SK-N-SH (cell line): ENCODE results near the gene PTPN5. TPM values are rescaled to one million over a fixed set of nuclear protein-coding genes. Genes with fewer than 3 reads are reported as not detected.

Source experiments
- CTCF ChIA-PET: fragments of 300-600, 350-600 bp; formaldehyde crosslinking; extraction: SDS; loops from one replicate; lab custom pipeline; 2021; lab: Yijun Ruan, JAX
- POLR2A ChIA-PET: fragments of 350-600 bp; sonication (Branson Sonifier 250); formaldehyde crosslinking; extraction: SDS; loops from one replicate; lab custom pipeline; 2020; ENCODE audit warnings: antibody characterized with exemption, inconsistent platforms; lab: Yijun Ruan, JAX
- DNase-seq: peaks from one replicate; pipeline ENCODE4 v3.0.0; 2012
- H2AFZ ChIP-seq: fragments of 200-600 bp; sonication (generic); 2 replicates; pipeline ENCODE4 v1.8.1; 2016; ENCODE audit warnings: antibody characterized with exemption, mild to moderate bottlenecking, low read depth
- H3F3A ChIP-seq: fragments of 200-600 bp; sonication (generic); replicated peaks from 2 replicates; pipeline ENCODE3; 2016; ENCODE audit warnings: antibody characterized with exemption, mild to moderate bottlenecking; ENCODE audit not compliant: insufficient read depth
- H3K27ac ChIP-seq, 2 experiments: fragments of 200-500 bp in 1 of 2; fragments of 200-600 bp in 1 of 2; sonication (Bioruptor generic) in 1 of 2; sonication (generic), shearing (Covaris generic) in 1 of 2; 2 replicates each; pipeline versions ENCODE4 v1.5.1 to v1.6.1; 2014 to 2016; ENCODE audit warnings: low read depth in 2 of 2, inconsistent platforms in 1 of 2, low read length in 1 of 2, mild to moderate bottlenecking in 1 of 2, mixed read lengths in 1 of 2
- H3K27me3 ChIP-seq: fragments of 200-600 bp; sonication (generic), shearing (Covaris generic); 2 replicates; pipeline ENCODE4 v1.6.1; 2016; ENCODE audit warnings: mixed run types; ENCODE audit not compliant: insufficient read depth
- H3K36me3 ChIP-seq, 2 experiments: fragments of 200-500 bp in 1 of 2; fragments of 200-600 bp in 1 of 2; sonication (Bioruptor generic) in 1 of 2; sonication (generic) in 1 of 2; replicated peaks in 1 of 2; 2 replicates each; pipeline versions ENCODE3 to v1.5.1; 2014 to 2016; ENCODE audit warnings: low read length in 1 of 2, mild to moderate bottlenecking in 1 of 2; ENCODE audit not compliant: insufficient read depth in 2 of 2, control insufficient read depth in 1 of 2
- H3K4me1 ChIP-seq, 2 experiments: fragments of 200-500 bp in 1 of 2; fragments of 200-600 bp in 1 of 2; sonication (Bioruptor generic) in 1 of 2; sonication (generic), shearing (Covaris generic) in 1 of 2; 2 replicates each; pipeline versions ENCODE4 v1.5.1 to v1.6.1; 2014 to 2016; ENCODE audit warnings: low read depth in 1 of 2, low read length in 1 of 2, mixed run types in 1 of 2; ENCODE audit not compliant: insufficient read depth in 2 of 2, control insufficient read depth in 1 of 2
- H3K4me2 ChIP-seq: fragments of 200-600 bp; sonication (generic), shearing (Covaris generic); 2 replicates; pipeline ENCODE4 v1.6.1; 2017; ENCODE audit warnings: mixed run types
- H3K4me3 ChIP-seq, 2 experiments: fragments of 200-500 bp in 1 of 2; fragments of 200-600 bp in 1 of 2; sonication (Bioruptor generic) in 1 of 2; sonication (generic), shearing (Covaris generic) in 1 of 2; 2 replicates each; pipeline versions ENCODE4 v1.5.1 to v1.8.1; 2014 to 2016; ENCODE audit warnings: low read depth in 2 of 2, inconsistent platforms in 1 of 2, low read length in 1 of 2, mild to moderate bottlenecking in 1 of 2, mixed read lengths in 1 of 2, moderate library complexity in 1 of 2
- H3K79me2 ChIP-seq: fragments of 200-600 bp; sonication (generic); 2 replicates; pipeline ENCODE4 v1.8.1; 2017; ENCODE audit warnings: mild to moderate bottlenecking; ENCODE audit not compliant: insufficient read depth
- H3K9ac ChIP-seq: fragments of 200-600 bp; sonication (generic); 2 replicates; pipeline ENCODE4 v1.6.1; 2017; ENCODE audit warnings: mixed run types
- H3K9me2 ChIP-seq: fragments of 200-600 bp; sonication (generic); 2 replicates; pipeline ENCODE4 v1.6.1; 2017; ENCODE audit warnings: mixed run types
- H3K9me3 ChIP-seq: fragments of 200-600 bp; sonication (generic); 2 replicates; pipeline ENCODE4 v1.6.1; 2017; ENCODE audit warnings: mixed run types, mild to moderate bottlenecking, moderate library complexity
- H4K20me1 ChIP-seq: fragments of 200-600 bp; sonication (generic); 2 replicates; pipeline ENCODE4 v1.6.1; 2017; ENCODE audit warnings: mild to moderate bottlenecking, mixed run types; ENCODE audit not compliant: insufficient read depth
- CHD2 ChIP-seq: fragments of 150-350 bp; IDR thresholded peaks from 2 replicates; pipeline ENCODE4 v1.6.1; 2018; ENCODE audit warnings: low read length; ENCODE audit not compliant: partially characterized antibody
- ELF1 ChIP-seq: IDR thresholded peaks from 2 replicates; pipeline ENCODE4 v1.4.0; 2012
- EP300 ChIP-seq, 2 experiments: IDR thresholded peaks; 2 replicates each; pipeline versions ENCODE4 v1.4.0 to v1.6.1; 2012; ENCODE audit warnings: borderline replicate concordance in 1 of 2, low read depth in 1 of 2, low read length in 1 of 2
- EZH2phosphoT487 ChIP-seq: fragments of 200-600 bp; sonication (generic); IDR thresholded peaks from 2 replicates; pipeline ENCODE4 v1.6.1; 2017; ENCODE audit warnings: low read depth, mixed run types, mild to moderate bottlenecking, antibody characterized with exemption, moderate library complexity, borderline replicate concordance
- FOSL2 ChIP-seq: IDR thresholded peaks from 2 replicates; pipeline ENCODE4 v1.4.0; 2012; ENCODE audit warnings: low read depth, mild to moderate bottlenecking, moderate library complexity, borderline replicate concordance
- FOXJ3 ChIP-seq: sonication (generic); formaldehyde crosslinking; IDR thresholded peaks from 2 replicates; pipeline ENCODE4 v1.5.1; 2020; ENCODE audit warnings: mild to moderate bottlenecking, missing genetic modification reagents
- FOXM1 ChIP-seq: IDR thresholded peaks from 2 replicates; pipeline ENCODE4 v1.4.0; 2012; ENCODE audit warnings: low read depth, mild to moderate bottlenecking
- GABPA ChIP-seq: IDR thresholded peaks from 2 replicates; pipeline ENCODE4 v1.4.0; 2012; ENCODE audit warnings: low read depth, mild to moderate bottlenecking
- GATA2 ChIP-seq: sonication (generic); formaldehyde crosslinking; IDR thresholded peaks from 2 replicates; pipeline ENCODE4 v1.5.0; 2020; ENCODE audit warnings: mild to moderate bottlenecking, missing genetic modification reagents
- JUND ChIP-seq: IDR thresholded peaks from 2 replicates; pipeline ENCODE4 v1.4.0; 2012
- MAX ChIP-seq: IDR thresholded peaks from 2 replicates; pipeline ENCODE4 v1.4.0; 2012; ENCODE audit warnings: low read depth
- MEF2A ChIP-seq: IDR thresholded peaks from 2 replicates; pipeline ENCODE4 v1.4.0; 2012; ENCODE audit warnings: low read depth, borderline replicate concordance
- MXI1 ChIP-seq: IDR thresholded peaks from 2 replicates; pipeline ENCODE4 v1.6.1; 2012; ENCODE audit warnings: mild to moderate bottlenecking, low read depth, low read length, improper control_type of control experiment
- NFIC ChIP-seq: IDR thresholded peaks from 2 replicates; pipeline ENCODE4 v1.4.0; 2012; ENCODE audit warnings: borderline replicate concordance
- NRF1 ChIP-seq: IDR thresholded peaks from 2 replicates; pipeline ENCODE4 v1.6.1; 2012; ENCODE audit warnings: low read depth, mild to moderate bottlenecking, low read length
- RAD21 ChIP-seq: IDR thresholded peaks from 2 replicates; pipeline ENCODE4 v1.6.1; 2012; ENCODE audit warnings: mild to moderate bottlenecking, low read length
- RCOR1 ChIP-seq: fragments of 150-350 bp; IDR thresholded peaks from 2 replicates; pipeline ENCODE4 v1.6.1; 2017; ENCODE audit warnings: antibody characterized with exemption, low read length
- REST ChIP-seq: IDR thresholded peaks from 2 replicates; pipeline ENCODE4 v1.6.1; 2012; ENCODE audit warnings: mild to moderate bottlenecking, low read depth, low read length, moderate library complexity
- RXRA ChIP-seq: IDR thresholded peaks from 2 replicates; pipeline ENCODE4 v1.4.0; 2012; ENCODE audit warnings: low read depth, mild to moderate bottlenecking, borderline replicate concordance
- TAF1 ChIP-seq: IDR thresholded peaks from 2 replicates; pipeline ENCODE4 v1.6.1; 2012; ENCODE audit warnings: low read depth, mild to moderate bottlenecking, low read length, moderate library complexity, borderline replicate concordance
- TEAD4 ChIP-seq: IDR thresholded peaks from 2 replicates; pipeline ENCODE4 v1.4.0; 2012; ENCODE audit warnings: mild to moderate bottlenecking, borderline replicate concordance; ENCODE audit not compliant: insufficient read depth
- YY1 ChIP-seq: IDR thresholded peaks from 2 replicates; pipeline ENCODE4 v1.4.0; 2012; ENCODE audit warnings: low read depth, mild to moderate bottlenecking
- WGBS: methylation state at CpG from one replicate; pipeline ENCODE4 v1.1.6; 2017; ENCODE audit warnings: low lambda C conversion rate; 5-methylcytosine and 5-hydroxymethylcytosine counted together
- polyA plus RNA-seq, 3 experiments: library from polyadenylated mRNA; depleted of rRNA; stranded (reverse); fragments of >200 nt; gene quantifications; 2 replicates each; pipeline ENCODE4 v1.2.3, GENCODE V29; 2012
- TF ChIP-seq, protein P1 (sequence below): IDR thresholded peaks from 2 replicates; pipeline ENCODE4; 2012
- TF ChIP-seq, protein P2 (sequence below): IDR thresholded peaks from 2 replicates; pipeline ENCODE4 v1.4.0; 2012; ENCODE audit warnings: low read depth, borderline replicate concordance
- TF ChIP-seq, protein P3 (sequence below): fragments of 150-350 bp; IDR thresholded peaks from 2 replicates; pipeline ENCODE4 v1.6.1; 2016; ENCODE audit warnings: mild to moderate bottlenecking, low read depth, low read length

PTPN5 gene
- polyA plus RNA-seq, 1 of the 3 experiments (the other 2 are of a cell fraction): not detected

- no peak for TF ChIP-seq EZH2phosphoT487
- no peak for TF ChIP-seq GABPA
- TF ChIP-seq GATA2 (CRISPR knock-in tag): no peak
- TF ChIP-seq FOSL2: no peak
Measured at GRCh38 chr11:18750944-18751343, 40.7 kb downstream of the PTPN5 start (continued).

- Histone ChIP-seq H3K9me2 (no peaks in the 10 kb centered on the region), H3K79me2 (no peaks in the 10 kb centered on the region), H4K20me1 (no peaks in the 10 kb centered on the region), H3K9me3 (no peaks in the 10 kb centered on the region), H3K27me3 (no peaks in the 10 kb centered on the region), H3F3A (no peaks in the 10 kb centered on the region), H3K9ac (peak overlapping the region; percentile 32; the same call in 1 of the 2 replicates), H2AFZ (peak overlapping the region; percentile 90), H3K36me3 (no peaks in the 10 kb centered on the region), H3K4me3 (no peak overlapping the region), H3K27ac (peak overlapping the region in 1 of 2 experiments; percentile 81; a peak in 2 of 4 replicates), H3K4me2 (peak overlapping the region; percentile 48; the same call in 1 of the 2 replicates), H3K4me1 (peaks cover 5 to 9% of the 10 kb centered on the region in 2 experiments; a peak in 1 of 4 replicates)
- POLR2A ChIA-PET: no interaction called here
- WGBS: 61% methylated on average over 9 of the region's 12 CpGs
- peak; percentile 38 for DNase-seq
- CTCF ChIA-PET: interaction anchor here (1.0 to 1.9 kb wide), 5 partner anchors 13 to 25 kb away, joined by 3 to 6 read pairs (median 5); no protein-coding TSS in a partner anchor
- TF ChIP-seq RCOR1: no peak
- TF ChIP-seq, protein P1, sequence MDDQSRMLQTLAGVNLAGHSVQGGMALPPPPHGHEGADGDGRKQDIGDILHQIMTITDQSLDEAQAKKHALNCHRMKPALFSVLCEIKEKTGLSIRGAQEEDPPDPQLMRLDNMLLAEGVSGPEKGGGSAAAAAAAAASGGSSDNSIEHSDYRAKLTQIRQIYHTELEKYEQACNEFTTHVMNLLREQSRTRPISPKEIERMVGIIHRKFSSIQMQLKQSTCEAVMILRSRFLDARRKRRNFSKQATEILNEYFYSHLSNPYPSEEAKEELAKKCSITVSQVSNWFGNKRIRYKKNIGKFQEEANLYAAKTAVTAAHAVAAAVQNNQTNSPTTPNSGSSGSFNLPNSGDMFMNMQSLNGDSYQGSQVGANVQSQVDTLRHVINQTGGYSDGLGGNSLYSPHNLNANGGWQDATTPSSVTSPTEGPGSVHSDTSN: peak; percentile 50; the same call in 1 of the 2 replicates
- no peak for TF ChIP-seq FOXJ3 (CRISPR knock-in tag)
- TF ChIP-seq TAF1: peak; percentile 24; the same call in 1 of the 2 replicates
- TF ChIP-seq RXRA: no peak
- peak; percentile 70 for TF ChIP-seq GABPA
- no peak for TF ChIP-seq GATA2 (CRISPR knock-in tag)
- TF ChIP-seq EZH2phosphoT487: no peak
- TF ChIP-seq MXI1: no peak
- TF ChIP-seq, protein P2, sequence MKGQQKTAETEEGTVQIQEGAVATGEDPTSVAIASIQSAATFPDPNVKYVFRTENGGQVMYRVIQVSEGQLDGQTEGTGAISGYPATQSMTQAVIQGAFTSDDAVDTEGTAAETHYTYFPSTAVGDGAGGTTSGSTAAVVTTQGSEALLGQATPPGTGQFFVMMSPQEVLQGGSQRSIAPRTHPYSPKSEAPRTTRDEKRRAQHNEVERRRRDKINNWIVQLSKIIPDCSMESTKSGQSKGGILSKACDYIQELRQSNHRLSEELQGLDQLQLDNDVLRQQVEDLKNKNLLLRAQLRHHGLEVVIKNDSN: no peak
- no peak for TF ChIP-seq NFIC
- TF ChIP-seq, protein P3, sequence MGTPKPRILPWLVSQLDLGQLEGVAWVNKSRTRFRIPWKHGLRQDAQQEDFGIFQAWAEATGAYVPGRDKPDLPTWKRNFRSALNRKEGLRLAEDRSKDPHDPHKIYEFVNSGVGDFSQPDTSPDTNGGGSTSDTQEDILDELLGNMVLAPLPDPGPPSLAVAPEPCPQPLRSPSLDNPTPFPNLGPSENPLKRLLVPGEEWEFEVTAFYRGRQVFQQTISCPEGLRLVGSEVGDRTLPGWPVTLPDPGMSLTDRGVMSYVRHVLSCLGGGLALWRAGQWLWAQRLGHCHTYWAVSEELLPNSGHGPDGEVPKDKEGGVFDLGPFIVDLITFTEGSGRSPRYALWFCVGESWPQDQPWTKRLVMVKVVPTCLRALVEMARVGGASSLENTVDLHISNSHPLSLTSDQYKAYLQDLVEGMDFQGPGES: no peak
- TF ChIP-seq FOSL2: peak; percentile 90
- TF ChIP-seq EP300 (IDR thresholded peaks at IDR 0.05; ENCODE audit: borderline replicate concordance in 1 of 2, low read depth in 1 of 2, low read length in 1 of 2): no peak; a peak in 1 of 4 replicates
- no peak; the same call in 1 of the 2 replicates for TF ChIP-seq YY1
- TF ChIP-seq REST: no peak
- TF ChIP-seq FOXM1: no peak
- TF ChIP-seq TEAD4: no peak
- peak; percentile 64 for TF ChIP-seq ELF1
- TF ChIP-seq MAX: peak; percentile 75
- peak; percentile 71 for TF ChIP-seq JUND
- TF ChIP-seq CHD2: no peak
- no peak for TF ChIP-seq MEF2A
- no peak for TF ChIP-seq NRF1
- no peak for TF ChIP-seq RAD21
Measured at GRCh38 chr11:18749681-18750319, 41.8 kb downstream of the PTPN5 start.
